CD8-positive, alpha-beta memory T cell (primary cell): ENCODE measurements around the gene RIOK2. TPM values are rescaled to one million over a fixed set of nuclear protein-coding genes. Genes with fewer than 3 reads are reported as not detected.
A peak's percentile ranks its signal among the peaks of the same experiment; 100 is the strongest.

Source experiments
- CTCF ChIA-PET: fragments of 350-600 bp; sonication (Branson Sonifier 250); formaldehyde crosslinking; loops from one replicate; lab custom pipeline; 2021; ENCODE audit warnings: antibody characterized with exemption; lab: Charles Lee
- POLR2A ChIA-PET: fragments of 350-600 bp; sonication (Branson Sonifier 250); formaldehyde crosslinking; loops from one replicate; lab custom pipeline; 2021; ENCODE audit warnings: antibody characterized with exemption; lab: Charles Lee
- DNase-seq, 5 donors: peaks; one replicate each; pipeline versions ENCODE4 v3.0.0 to v3.0.0-alpha.2; 2020 to 2022; ENCODE audit warnings: mixed read lengths in 1 of 5
- H3K27ac ChIP-seq: one replicate; pipeline ENCODE4 v1.7.0; 2013; ENCODE audit warnings: low read depth, mild to moderate bottlenecking, low read length, moderate library complexity
- H3K27me3 ChIP-seq: 2 replicates; pipeline ENCODE4 v1.7.0; 2013; ENCODE audit warnings: low read length, mild to moderate bottlenecking; ENCODE audit not compliant: insufficient read depth, poor library complexity, severe bottlenecking
- H3K36me3 ChIP-seq: 2 replicates; pipeline ENCODE4 v1.7.0; 2013; ENCODE audit warnings: mild to moderate bottlenecking, low read length, moderate library complexity; ENCODE audit not compliant: insufficient read depth
- H3K4me1 ChIP-seq: 2 replicates; pipeline ENCODE4 v1.7.0; 2013; ENCODE audit warnings: mild to moderate bottlenecking, low read length, moderate library complexity; ENCODE audit not compliant: insufficient read depth
- H3K4me3 ChIP-seq: 2 replicates; pipeline ENCODE4 v1.7.0; 2013; ENCODE audit warnings: mild to moderate bottlenecking, low read length
- H3K9me3 ChIP-seq: 2 replicates; pipeline ENCODE4 v1.7.0; 2013; ENCODE audit warnings: mild to moderate bottlenecking, low read length
- H3K27ac Mint-ChIP-seq, 8 donors: one replicate each; pipeline ENCODE4 v1.8.0; 2020 to 2021; ENCODE audit warnings: mixed read lengths in 8 of 8, mild to moderate bottlenecking in 6 of 8, inconsistent platforms in 3 of 8, moderate library complexity in 3 of 8
- H3K27me3 Mint-ChIP-seq, 2 donors: one replicate each; pipeline ENCODE4 v1.8.0; 2020 to 2021; ENCODE audit warnings: mixed read lengths in 2 of 2, mild to moderate bottlenecking in 1 of 2, moderate library complexity in 1 of 2
- H3K36me3 Mint-ChIP-seq, 3 donors: one replicate each; pipeline ENCODE4 v1.8.0; 2020 to 2021; ENCODE audit warnings: mixed read lengths in 3 of 3, inconsistent platforms in 1 of 3, mild to moderate bottlenecking in 1 of 3
- H3K4me1 Mint-ChIP-seq, 3 donors: one replicate each; pipeline ENCODE4 v1.8.0; 2020 to 2021; ENCODE audit warnings: mixed read lengths in 3 of 3, inconsistent platforms in 1 of 3, mild to moderate bottlenecking in 1 of 3
- H3K4me3 Mint-ChIP-seq, 7 donors: one replicate each; pipeline ENCODE4 v1.8.0; 2020 to 2021; ENCODE audit warnings: mixed read lengths in 7 of 7, mild to moderate bottlenecking in 6 of 7, moderate library complexity in 4 of 7, inconsistent platforms in 2 of 7
- H3K9me3 Mint-ChIP-seq, 5 donors: one replicate each; pipeline ENCODE4 v1.8.0; 2020 to 2022; ENCODE audit warnings: mixed read lengths in 5 of 5, mild to moderate bottlenecking in 3 of 5, moderate library complexity in 2 of 5, inconsistent platforms in 1 of 5
- polyA plus RNA-seq: library from polyadenylated mRNA; unstranded; fragments of 300-500 nt; fragmentation: Illumina TruSeq; gene quantifications from one replicate; pipeline ENCODE4 v1.2.3, GENCODE V29; 2021
- total RNA-seq, 2 experiments: library from RNA; stranded (reverse); gene quantifications; one replicate each; pipeline ENCODE4 v1.2.3, GENCODE V29; 2021

The RIOK2 gene
- total and polyA plus RNA-seq, 3 experiments from 2014 or later, result 27.5 to 45.9 (median 43.9) TPM

DNA sequence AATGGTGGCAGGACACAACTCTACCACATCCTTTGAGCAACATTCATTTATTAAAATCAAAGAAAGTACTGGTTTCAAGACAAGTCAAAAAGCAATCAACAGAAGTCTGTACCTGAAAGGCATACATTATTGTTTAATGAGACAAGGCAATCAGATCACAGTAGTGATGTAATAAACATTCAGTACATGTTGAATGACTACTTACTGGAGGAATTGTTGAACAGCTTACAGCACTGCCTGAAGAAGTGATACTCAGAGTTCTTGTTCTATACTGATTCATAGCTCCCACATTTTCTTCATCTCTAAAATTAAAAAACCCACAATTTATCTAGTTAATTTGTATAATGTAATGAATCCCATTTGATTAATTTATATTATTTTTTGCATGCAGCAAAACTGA, 18.2 kb downstream of the RIOK2 start:
- Histone ChIP-seq H3K36me3 (peaks cover 16% of the 10 kb centered on the region), H3K27me3 (no peaks in the 10 kb centered on the region), H3K9me3 (no peaks in the 10 kb centered on the region), H3K4me1 (no peaks in the 10 kb centered on the region), H3K27ac (no peak overlapping the region), H3K4me3 (no peak overlapping the region)
- H3K9me3 Mint-ChIP-seq, result no peaks in the 10 kb centered on the region
- no peak overlapping the region for H3K4me3 Mint-ChIP-seq
- ChIA-PET CTCF (interaction anchor here (1.6 to 14.3 kb wide), 4 partner anchors 16 to 550 kb away, joined by 5 to 130 read pairs (median 28); no protein-coding TSS in a partner anchor), POLR2A (interaction anchor here (0.6 kb wide), 1 partner anchor 239 kb away, joined by 10 read pairs; no protein-coding TSS in a partner anchor)
- H3K27ac Mint-ChIP-seq, result peak overlapping the region in 4 of 8 donors; percentile 1 to 90 (median 50)
- H3K36me3 Mint-ChIP-seq, result peaks cover 7 to 77% (median 14%) of the 10 kb centered on the region in 3 donors
- H3K4me1 Mint-ChIP-seq, result peaks cover 7 to 21% (median 21%) of the 10 kb centered on the region in 3 donors
- H3K27me3 Mint-ChIP-seq, result no peaks in the 10 kb centered on the region
- no peak for DNase-seq

DNA sequence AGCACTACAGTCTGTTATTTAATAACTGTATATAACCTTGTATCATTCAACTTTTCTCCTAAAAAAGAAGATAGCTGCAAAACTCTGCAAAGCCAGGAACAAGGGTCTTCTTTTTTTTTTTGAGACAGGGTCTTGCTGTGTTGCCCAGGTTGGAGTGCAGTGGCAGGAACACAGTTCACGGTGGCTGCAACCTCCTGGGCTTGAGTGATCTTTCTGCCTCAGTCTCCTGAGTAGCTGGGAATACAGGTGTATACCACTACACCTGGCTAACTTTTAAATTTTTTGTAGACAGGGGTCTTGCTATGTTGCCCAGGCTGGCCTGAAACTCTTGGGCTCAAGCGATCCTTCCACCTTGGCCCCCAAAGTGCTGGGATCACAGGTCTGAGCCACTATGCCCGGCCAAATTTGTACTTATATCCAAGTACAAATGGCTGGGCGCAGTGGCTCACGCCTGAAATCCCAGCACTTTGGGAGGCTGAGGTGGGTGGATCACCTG, 19.2 kb downstream of the RIOK2 start:
- ChIA-PET POLR2A (no interaction called here), CTCF (interaction anchor here (0.8 to 14.3 kb wide), 5 partner anchors 17 to 549 kb away, joined by 3 to 130 read pairs (median 6); no protein-coding TSS in a partner anchor)
- no peak overlapping the region for H3K4me3 ChIP-seq
- no peaks in the 10 kb centered on the region for H3K27me3 ChIP-seq
- H3K27me3 Mint-ChIP-seq, result no peaks in the 10 kb centered on the region
- peaks cover 13% of the 10 kb centered on the region for H3K36me3 ChIP-seq
- peaks cover 7 to 21% (median 18%) of the 10 kb centered on the region in 3 donors for H3K4me1 Mint-ChIP-seq
- H3K4me1 ChIP-seq, result no peaks in the 10 kb centered on the region
- DNase-seq, result no peak
- peaks cover 0 to 4% (median 2%) of the 10 kb centered on the region in 5 donors for H3K9me3 Mint-ChIP-seq
- no peak overlapping the region for H3K4me3 Mint-ChIP-seq
- no peak overlapping the region for H3K27ac Mint-ChIP-seq
- H3K9me3 ChIP-seq, result no peaks in the 10 kb centered on the region
- H3K36me3 Mint-ChIP-seq, result peaks cover 15 to 72% (median 16%) of the 10 kb centered on the region in 3 donors
- H3K27ac ChIP-seq, result no peak overlapping the region

GRCh38 chr5:97163360-97163764, 19.7 kb downstream of the RIOK2 start:
- Histone ChIP-seq H3K36me3 (peaks cover 8% of the 10 kb centered on the region), H3K4me3 (no peak overlapping the region), H3K9me3 (peaks cover under 1% of the 10 kb centered on the region), H3K27ac (no peak overlapping the region), H3K27me3 (no peaks in the 10 kb centered on the region), H3K4me1 (no peaks in the 10 kb centered on the region)
- Mint-ChIP-seq H3K4me3 (no peak overlapping the region), H3K4me1 (peaks cover 7 to 20% (median 18%) of the 10 kb centered on the region in 3 donors), H3K9me3 (peaks cover 2 to 7% (median 7%) of the 10 kb centered on the region in 5 donors), H3K36me3 (peaks cover 17 to 69% (median 21%) of the 10 kb centered on the region in 3 donors), H3K27me3 (no peaks in the 10 kb centered on the region), H3K27ac (peak overlapping the region in 1 of 8 donors; percentile 26)
- POLR2A ChIA-PET, result interaction anchor here (1.0 kb wide), 1 partner anchor 414 kb away, joined by 3 read pairs; no protein-coding TSS in a partner anchor
- CTCF ChIA-PET, result interaction anchor here (0.8 to 14.3 kb wide), 5 partner anchors 17 to 549 kb away, joined by 3 to 130 read pairs (median 6); no protein-coding TSS in a partner anchor
- DNase-seq, result peak in 1 of 5 donors; percentile 27

DNA sequence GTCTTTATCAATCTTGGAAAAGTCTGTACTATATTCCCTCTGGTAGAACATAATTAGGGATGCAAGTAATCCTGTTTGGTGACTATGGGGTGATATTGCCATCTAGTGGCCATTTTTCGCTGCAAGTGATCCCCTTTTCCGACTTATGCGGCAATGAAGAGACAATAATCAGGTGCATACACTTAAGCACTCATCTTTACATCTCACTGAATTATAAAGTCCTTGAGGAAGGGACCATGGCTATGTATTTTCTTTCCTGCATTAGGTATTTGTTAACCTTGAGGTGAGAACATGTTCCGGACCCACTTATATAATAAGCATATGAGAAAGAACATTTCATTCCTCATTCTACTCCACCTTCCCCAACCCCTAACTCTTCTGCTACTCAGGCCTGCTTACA, 21.0 kb downstream of the RIOK2 start:
- POLR2A ChIA-PET, result interaction anchor here (0.8 kb wide), 1 partner anchor 354 kb away, joined by 5 read pairs; no protein-coding TSS in a partner anchor
- DNase-seq, result peak; percentile 12 to 62 (median 46)

DNA sequence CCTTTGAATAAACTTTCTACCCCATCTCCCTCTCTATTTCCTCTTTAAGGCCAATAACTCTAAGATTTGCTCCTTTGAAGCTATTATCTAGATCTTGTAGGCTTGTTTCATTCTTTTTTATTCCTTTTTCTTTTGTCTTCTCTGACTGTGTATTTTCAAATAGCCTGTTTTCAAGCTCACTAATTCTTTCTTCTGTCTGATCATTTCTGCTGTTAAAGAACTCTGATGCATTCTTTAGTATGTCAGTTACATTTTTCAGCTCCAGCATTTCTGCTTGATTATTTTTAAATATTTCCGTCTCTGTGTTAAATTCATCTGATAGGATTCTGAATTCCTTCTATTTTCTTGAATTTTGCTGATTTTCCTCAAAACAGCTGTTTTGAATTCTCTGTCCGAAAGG, 25.4 kb downstream of the RIOK2 start:
- Histone ChIP-seq H3K27me3 (no peaks in the 10 kb centered on the region), H3K9me3 (peaks cover 13% of the 10 kb centered on the region), H3K4me3 (no peak overlapping the region), H3K36me3 (peaks cover 4% of the 10 kb centered on the region), H3K4me1 (no peaks in the 10 kb centered on the region), H3K27ac (no peak overlapping the region)
- Mint-ChIP-seq H3K27ac (peak overlapping the region in 3 of 8 donors; percentile 19 to 46 (median 20)), H3K9me3 (peaks cover 23 to 29% (median 25%) of the 10 kb centered on the region in 5 donors), H3K4me1 (no peaks in the 10 kb centered on the region), H3K27me3 (peaks cover 5 to 8% of the 10 kb centered on the region in 2 donors), H3K36me3 (peaks cover 12 to 43% (median 37%) of the 10 kb centered on the region in 3 donors), H3K4me3 (no peak overlapping the region)
- no peak for DNase-seq
- ChIA-PET POLR2A (no interaction called here), CTCF (interaction anchor here (14.3 kb wide), 1 partner anchor 291 kb away, joined by 130 read pairs; no protein-coding TSS in a partner anchor)

More for the DNA sequence above, 21.0 kb downstream of the RIOK2 start:
- Histone ChIP-seq H3K27me3 (no peaks in the 10 kb centered on the region), H3K36me3 (peaks cover 4% of the 10 kb centered on the region), H3K4me1 (no peaks in the 10 kb centered on the region), H3K4me3 (no peak overlapping the region), H3K27ac (no peak overlapping the region), H3K9me3 (peaks cover 12% of the 10 kb centered on the region)
- CTCF ChIA-PET, result interaction anchor here (0.7 to 14.3 kb wide), 26 partner anchors 11 to 548 kb away, joined by 3 to 130 read pairs (median 4); partner anchors contain the start of gene ERAP2
- H3K9me3 Mint-ChIP-seq, result peaks cover 15 to 21% (median 20%) of the 10 kb centered on the region in 5 donors
- no peak overlapping the region for H3K4me3 Mint-ChIP-seq
- H3K27me3 Mint-ChIP-seq, result peaks cover 5% of the 10 kb centered on the region in 2 donors
- H3K27ac Mint-ChIP-seq, result peak overlapping the region in 2 of 8 donors; percentile 31 to 71
- H3K36me3 Mint-ChIP-seq, result peaks cover 16 to 65% (median 34%) of the 10 kb centered on the region in 3 donors
- peaks cover 3 to 10% (median 8%) of the 10 kb centered on the region in 3 donors for H3K4me1 Mint-ChIP-seq

DNA sequence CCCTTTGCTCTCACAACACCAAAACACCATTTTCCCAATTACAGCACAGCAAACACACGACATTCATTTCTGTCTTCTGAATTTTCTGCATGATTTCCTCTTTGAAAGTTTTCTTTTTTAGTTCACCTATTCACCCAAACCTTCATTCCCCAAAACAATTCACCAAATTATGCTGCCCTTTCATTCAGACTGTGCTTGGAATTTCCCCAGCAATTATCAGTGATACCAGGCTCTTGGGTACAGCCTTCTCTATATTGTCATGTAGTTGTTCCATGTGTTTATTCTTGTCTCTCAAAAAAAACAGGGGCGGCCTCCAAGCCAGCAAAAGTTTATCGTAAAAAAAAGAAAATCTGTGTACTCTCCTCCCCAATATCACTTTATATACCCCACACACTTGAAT, 31.7 kb downstream of the RIOK2 start:
- H3K36me3 ChIP-seq, result no peaks in the 10 kb centered on the region
- H3K4me1 ChIP-seq, result no peaks in the 10 kb centered on the region
- POLR2A ChIA-PET, result no interaction called here
- H3K27me3 ChIP-seq, result no peaks in the 10 kb centered on the region
- Mint-ChIP-seq H3K4me3 (no peak overlapping the region), H3K27ac (no peak overlapping the region), H3K27me3 (peaks cover 0 to 2% of the 10 kb centered on the region in 2 donors), H3K9me3 (peaks cover 0 to 2% (median 1%) of the 10 kb centered on the region in 5 donors), H3K36me3 (peaks cover 0 to 2% (median under 1%) of the 10 kb centered on the region in 3 donors), H3K4me1 (no peaks in the 10 kb centered on the region)
- CTCF ChIA-PET, result interaction anchor here (1.0 kb wide), 1 partner anchor 550 kb away, joined by 3 read pairs; no protein-coding TSS in a partner anchor
- DNase-seq, result no peak
- no peaks in the 10 kb centered on the region for H3K9me3 ChIP-seq
- no peak overlapping the region for H3K4me3 ChIP-seq
- H3K27ac ChIP-seq, result no peak overlapping the region

GRCh38 chr5:97150401-97150800, 32.6 kb downstream of the RIOK2 start:
- H3K36me3 Mint-ChIP-seq, result no peaks in the 10 kb centered on the region
- no peak for DNase-seq
- H3K9me3 Mint-ChIP-seq, result no peaks in the 10 kb centered on the region
- Histone ChIP-seq H3K4me1 (no peaks in the 10 kb centered on the region), H3K36me3 (no peaks in the 10 kb centered on the region), H3K9me3 (no peaks in the 10 kb centered on the region), H3K4me3 (no peak overlapping the region), H3K27ac (no peak overlapping the region), H3K27me3 (no peaks in the 10 kb centered on the region)
- no peaks in the 10 kb centered on the region for H3K27me3 Mint-ChIP-seq
- ChIA-PET CTCF (interaction anchor here (0.9 to 1.0 kb wide), 2 partner anchors 11 to 549 kb away, joined by 3 read pairs; no protein-coding TSS in a partner anchor), POLR2A (no interaction called here)
- no peak overlapping the region for H3K4me3 Mint-ChIP-seq
- peak overlapping the region in 2 of 8 donors; percentile 13 to 16 for H3K27ac Mint-ChIP-seq
- H3K4me1 Mint-ChIP-seq, result no peaks in the 10 kb centered on the region

GRCh38 chr5:97149709-97150108, 33.3 kb downstream of the RIOK2 start:
- H3K27me3 Mint-ChIP-seq, result no peaks in the 10 kb centered on the region
- no peak for DNase-seq
- H3K4me3 ChIP-seq, result no peak overlapping the region
- no peaks in the 10 kb centered on the region for H3K4me1 ChIP-seq
- ChIA-PET POLR2A (no interaction called here), CTCF (interaction anchor here (1.4 kb wide), 1 partner anchor 11 kb away, joined by 3 read pairs; no protein-coding TSS in a partner anchor)
- H3K36me3 Mint-ChIP-seq, result no peaks in the 10 kb centered on the region
- H3K27ac Mint-ChIP-seq, result no peak overlapping the region
- no peaks in the 10 kb centered on the region for H3K27me3 ChIP-seq
- H3K36me3 ChIP-seq, result no peaks in the 10 kb centered on the region
- H3K9me3 Mint-ChIP-seq, result no peaks in the 10 kb centered on the region
- H3K27ac ChIP-seq, result no peak overlapping the region
- no peaks in the 10 kb centered on the region for H3K9me3 ChIP-seq
- H3K4me1 Mint-ChIP-seq, result no peaks in the 10 kb centered on the region
- no peak overlapping the region for H3K4me3 Mint-ChIP-seq
